Forelimb muscle (tissue), 1 donor: ENCODE measurements around the gene PRR14L. TPM values are rescaled to one million over a fixed set of nuclear protein-coding genes. Genes with fewer than 3 reads are reported as not detected.
"Not testable (repeated sequence)": the region's sequence is repeated elsewhere in the genome, so short reads cannot be mapped to it uniquely, and the experiment has no call there.

Experiments used
- DNase-seq: peaks from one replicate; pipeline ENCODE4 v3.0.0-alpha.2; 2013; ENCODE audit warnings: low read depth
- polyA plus RNA-seq: library from polyadenylated mRNA; unstranded; fragments of 120-200 nt; gene quantifications from one replicate; pipeline ENCODE4 v1.2.1, GENCODE V29; 2013; ENCODE audit not compliant: insufficient read length

The PRR14L gene
- polyA plus RNA-seq, 1 donor = 14.6 TPM

GRCh38 chr22:31682751-31683150 lies 67.2 kb downstream of the PRR14L start:
- DNase-seq = no peak

- no peak for DNase-seq
These were observed 68.3 kb downstream of the PRR14L start for GRCh38 chr22:31681349-31682345.

GRCh38 chr22:31680861-31681341 lies 69.0 kb downstream of the PRR14L start:
- no peak for DNase-seq

- no peak for DNase-seq
These were observed 71.2 kb downstream of the PRR14L start for GRCh38 chr22:31678748-31679147.

- peak; percentile 34 for DNase-seq
These were observed 73.2 kb downstream of the PRR14L start for GRCh38 chr22:31676700-31677099.

- not testable (repeated sequence) for DNase-seq
These were observed 75.7 kb downstream of the PRR14L start for GRCh38 chr22:31674219-31674618.

- not testable (repeated sequence) for DNase-seq
These were observed 81.1 kb downstream of the PRR14L start for GRCh38 chr22:31668849-31669248.

- no peak for DNase-seq
These were observed 87.3 kb downstream of the PRR14L start for GRCh38 chr22:31662668-31663037.

- peak; percentile 91 for DNase-seq
These were observed 87.9 kb downstream of the PRR14L start, which contains the start of gene PISD for GRCh38 chr22:31661851-31662667. Gene PISD, minus strand, starts transcription at chr22:31662215. Its CDS starts 7 bp downstream, at chr22:31662208.

GRCh38 chr22:31660860-31661341 lies 89.0 kb downstream of the PRR14L start:
- DNase-seq = not testable (repeated sequence)

GRCh38 chr22:31659246-31659645 lies 90.7 kb downstream of the PRR14L start:
- no peak for DNase-seq

GRCh38 chr22:31654408-31654807 lies 95.5 kb downstream of the PRR14L start:
- no peak for DNase-seq

- no peak for DNase-seq
These were observed 96.0 kb downstream of the PRR14L start for GRCh38 chr22:31653944-31654343.

- no peak for DNase-seq
These were observed 96.8 kb downstream of the PRR14L start for GRCh38 chr22:31652911-31653684.

- no peak for DNase-seq
These were observed 97.8 kb downstream of the PRR14L start for GRCh38 chr22:31652088-31652487.

- DNase-seq = no peak
These were observed 98.3 kb downstream of the PRR14L start for GRCh38 chr22:31651664-31652063.

GRCh38 chr22:31650391-31650790 lies 99.5 kb downstream of the PRR14L start:
- DNase-seq = no peak

- no peak for DNase-seq
These were observed 102.2 kb downstream of the PRR14L start for GRCh38 chr22:31647523-31648320.

- DNase-seq = no peak
These were observed 102.9 kb downstream of the PRR14L start for GRCh38 chr22:31647066-31647465.
